HepG2 (cell line): ENCODE data around the gene KLHL17. TPM values are rescaled to one million over a fixed set of nuclear protein-coding genes. Genes with fewer than 3 reads are reported as not detected.

ENCODE experiments used
- ATAC-seq: fragments of 200-7000 bp; cut with Tn5 transposase; 3 replicates; pipeline ENCODE4 v1.9.1; 2020; ENCODE audit warnings: mild to moderate bottlenecking, moderate library complexity
- BruUV-seq: library from RNA; stranded (reverse); fragments of 400-500 nt; replicated peaks from 2 replicates; lab custom pipeline; 2021; lab: Mats Ljungman, UMichigan
- CTCF ChIA-PET: fragments of 300-600 bp; formaldehyde crosslinking; extraction: SDS; loops from one replicate; lab custom pipeline; 2021; ENCODE audit warnings: low total read pairs, inconsistent platforms, low intra/inter-chr PET ratio; lab: Yijun Ruan, JAX
- POLR2A ChIA-PET: fragments of 350-600 bp; sonication (Branson Sonifier 250); formaldehyde crosslinking; loops from one replicate; lab custom pipeline; 2020; ENCODE audit warnings: antibody characterized with exemption, inconsistent platforms; lab: Yijun Ruan, JAX
- DNase-seq: peaks from one replicate; pipeline ENCODE4 v3.0.0-alpha.2; 2015; ENCODE audit warnings: low spot score
- FAIRE-seq: peaks from 3 replicates; lab custom pipeline; 2011; peaks lifted over from hg19 to GRCh38; lab: Jason Lieb, UNC
- H2AFZ ChIP-seq: one replicate; pipeline ENCODE4 v1.6.1; 2011; ENCODE audit warnings: low read length, inconsistent platforms
- H3K27ac ChIP-seq: fragments of 300-600 bp; 3 replicates; pipeline ENCODE4 v1.8.0; 2011; ENCODE audit warnings: mixed run types, mild to moderate bottlenecking, mixed read lengths, low read length, inconsistent platforms; ENCODE audit not compliant: insufficient read depth; ENCODE audit errors: extremely low read length
- H3K27me3 ChIP-seq, 2 experiments: fragments of 200-600 bp in 1 of 2; 2 replicates in 1 of 2; 3 replicates in 1 of 2; pipeline versions ENCODE4 v1.6.0 to v1.8.0; 2011; ENCODE audit warnings: low read length in 2 of 2, mild to moderate bottlenecking in 2 of 2, moderate library complexity in 2 of 2, inconsistent platforms in 1 of 2; ENCODE audit not compliant: insufficient read depth in 2 of 2, control insufficient read depth in 1 of 2
- H3K36me3 ChIP-seq, 2 experiments: fragments of 200-600 bp in 1 of 2; replicated peaks in 1 of 2; 2 replicates in 1 of 2; 3 replicates in 1 of 2; pipeline versions ENCODE4 v1.5.1 to v1.8.0; 2011; ENCODE audit warnings: low read length in 2 of 2, inconsistent platforms in 1 of 2; ENCODE audit not compliant: insufficient read depth in 2 of 2, control insufficient read depth in 1 of 2
- H3K4me1 ChIP-seq: 2 replicates; pipeline ENCODE4 v1.5.1; 2012; ENCODE audit warnings: low read length, inconsistent platforms; ENCODE audit not compliant: insufficient read depth
- H3K4me2 ChIP-seq: 2 replicates; pipeline ENCODE4 v1.6.0; 2011; ENCODE audit warnings: low read depth, low read length, inconsistent platforms
- H3K4me3 ChIP-seq, 3 experiments: fragments of 200-600 bp in 1 of 3; sonication (generic), shearing (Covaris generic) in 1 of 3; replicated peaks in 1 of 3; 2 replicates each; pipeline ENCODE4 v1.5.1; 2011 to 2016; ENCODE audit warnings: low read length in 3 of 3, inconsistent platforms in 2 of 3, low read depth in 2 of 3, mild to moderate bottlenecking in 2 of 3, control low read depth in 1 of 3, mixed read lengths in 1 of 3; ENCODE audit not compliant: insufficient read depth in 1 of 3
- H3K79me2 ChIP-seq: one replicate; pipeline ENCODE4 v1.6.1; 2011; ENCODE audit warnings: low read length, inconsistent platforms; ENCODE audit not compliant: insufficient read depth
- H3K9ac ChIP-seq: 2 replicates; pipeline ENCODE4 v1.6.0; 2011; ENCODE audit warnings: mild to moderate bottlenecking, low read depth, low read length, inconsistent platforms; ENCODE audit not compliant: insufficient read depth
- H3K9me3 ChIP-seq: 2 replicates; pipeline ENCODE4 v1.5.1; 2012; ENCODE audit warnings: mild to moderate bottlenecking, low read length
- H4K20me1 ChIP-seq: 2 replicates; pipeline ENCODE4 v1.6.0; 2011; ENCODE audit warnings: inconsistent platforms, mild to moderate bottlenecking, low read length, moderate library complexity; ENCODE audit not compliant: insufficient read depth
- ADNP ChIP-seq: sonication (generic); formaldehyde crosslinking; IDR thresholded peaks from 2 replicates; pipeline ENCODE4 v1.4.0; 2020; ENCODE audit warnings: missing genetic modification reagents
- ARID4A ChIP-seq: sonication (generic); formaldehyde crosslinking; IDR thresholded peaks from 2 replicates; pipeline ENCODE4 v1.5.0; 2020; ENCODE audit warnings: mild to moderate bottlenecking, missing genetic modification reagents, borderline replicate concordance
- MED13 ChIP-seq: sonication (generic); formaldehyde crosslinking; IDR thresholded peaks from 2 replicates; pipeline ENCODE4 v1.5.0; 2020; ENCODE audit warnings: missing genetic modification reagents
- MYC ChIP-seq: sonication (generic); formaldehyde crosslinking; IDR thresholded peaks from 2 replicates; pipeline ENCODE4 v1.9.0; 2021; ENCODE audit warnings: missing genetic modification reagents, borderline replicate concordance
- NFIB ChIP-seq: sonication (generic); formaldehyde crosslinking; IDR thresholded peaks from 2 replicates; pipeline ENCODE4 v1.9.0; 2021; ENCODE audit warnings: missing genetic modification reagents, mild to moderate bottlenecking, borderline replicate concordance
- RNF219 ChIP-seq: sonication (generic); formaldehyde crosslinking; IDR thresholded peaks from 2 replicates; pipeline ENCODE4 v1.5.0; 2020; ENCODE audit warnings: mild to moderate bottlenecking, missing genetic modification reagents
- SRF ChIP-seq: IDR thresholded peaks from 2 replicates; pipeline ENCODE4 v1.6.1; 2011; ENCODE audit warnings: mild to moderate bottlenecking, low read depth, low read length, moderate library complexity
- XRCC5 ChIP-seq: fragments of 200-400 bp; formaldehyde crosslinking; optimal IDR thresholded peaks from 2 replicates; pipeline ENCODE3; 2017; ENCODE audit warnings: mild to moderate bottlenecking, low read length
- ZKSCAN8 ChIP-seq: IDR thresholded peaks from 2 replicates; pipeline ENCODE4 v1.6.1; 2016; ENCODE audit warnings: borderline replicate concordance, missing genetic modification reagents, missing compliant biosample characterization
- ZNF292 ChIP-seq: sonication (generic); formaldehyde crosslinking; IDR thresholded peaks from 2 replicates; pipeline ENCODE4 v1.8.1; 2022; ENCODE audit warnings: mild to moderate bottlenecking, low read depth, missing genetic modification reagents, borderline replicate concordance
- ZNF577 ChIP-seq: sonication (generic); formaldehyde crosslinking; IDR thresholded peaks from 2 replicates; pipeline ENCODE4 v1.4.0; 2020; ENCODE audit warnings: mild to moderate bottlenecking, low read depth, missing genetic modification reagents, borderline replicate concordance
- WGBS: methylation state at CpG from one replicate; pipeline ENCODE4 v1.1.6; 2017; ENCODE audit warnings: low lambda C conversion rate; 5-methylcytosine and 5-hydroxymethylcytosine counted together
- in situ Hi-C: cut with HindIII; loops from 2 replicates; pipeline ENCODE4 v1.10.0; 2017; ENCODE audit warnings: low pct_unique_long_range_greater_than_20kb; ENCODE audit not compliant: extremely low pct_ligation_motif_present
- intact Hi-C: fragments of 100-400 bp; cut with micrococcal nuclease; formaldehyde crosslinking; loops from one replicate; pipeline ENCODE4 v1.10.0; 2022; ENCODE audit not compliant: unreplicated experiment
- polyA plus RNA-seq, 8 experiments: library from polyadenylated mRNA; depleted of rRNA in 3 of 8; stranded (reverse) in 7 of 8; unstranded in 1 of 8; fragments of >200 nt; fragmentation: Illumina TruSeq in 4 of 8; extraction: Trizol in 4 of 8; gene quantifications; 2 replicates each; pipeline versions ENCODE4 v1.2.1 to v1.2.3, GENCODE V29; 2011 to 2016; ENCODE audit warnings: low read depth in 4 of 8, missing spikeins in 1 of 8, mixed read lengths in 1 of 8; ENCODE audit not compliant: insufficient read depth in 1 of 8
- total RNA-seq, 5 experiments: library from RNA; depleted of rRNA; stranded (reverse); fragments of >200 nt; fragmentation: Illumina TruSeq; extraction: Trizol; gene quantifications; 2 replicates each; pipeline ENCODE4 v1.2.3, GENCODE V29; 2016; ENCODE audit warnings: low read depth in 1 of 5
- TF ChIP-seq, protein P1 (sequence below): sonication (generic); formaldehyde crosslinking; IDR thresholded peaks from 2 replicates; pipeline ENCODE4 v1.5.0; 2020; ENCODE audit warnings: mild to moderate bottlenecking, missing genetic modification reagents
- TF ChIP-seq, protein P2 (sequence below): sonication (generic); formaldehyde crosslinking; IDR thresholded peaks from 2 replicates; pipeline ENCODE4 v1.5.0; 2020; ENCODE audit warnings: missing genetic modification reagents, mild to moderate bottlenecking, borderline replicate concordance

Gene KLHL17
- total and polyA plus RNA-seq, 2 of the 13 experiments (the other 11 are each of a cell fraction or from before 2014, with no cell fraction given), result 9.3 to 24.7 TPM

GRCh38 chr1:983798-984475, 23.6 kb downstream of the KLHL17 start:
- Histone ChIP-seq H3K27ac (no peak overlapping the region), H3K36me3 (no peaks in the 10 kb centered on the region), H3K4me1 (peaks cover 45% of the 10 kb centered on the region), H3K27me3 (peaks cover 22 to 61% of the 10 kb centered on the region in 2 experiments), H2AFZ (no peak overlapping the region), H3K4me2 (peak overlapping the region; percentile 45; the same call in 1 of the 2 replicates), H3K9me3 (no peaks in the 10 kb centered on the region), H3K4me3 (peak overlapping the region in 1 of 3 experiments; percentile 37; a peak in 1 of 6 replicates), H3K79me2 (no peaks in the 10 kb centered on the region), H3K9ac (no peak overlapping the region), H4K20me1 (no peaks in the 10 kb centered on the region)
- in situ Hi-C loops (no loop called here), intact Hi-C loops (no loop called here)
- no TSS peak for BruUV-seq
- ChIA-PET POLR2A (interaction anchor here (0.8 to 1.3 kb wide), 3 partner anchors 17 to 141 kb away, joined by 3 read pairs; partner anchors contain the start of gene PLEKHN1), CTCF (interaction anchor here (1.6 to 2.4 kb wide), 2 partner anchors 17 to 80 kb away, joined by 5 to 8 read pairs; no protein-coding TSS in a partner anchor)
- WGBS, result 7% methylated on average over 10 of the region's 29 CpGs
- ATAC-seq, result peak; percentile 28; the same call in 2 of the 3 replicates
- no peak for FAIRE-seq
- DNase-seq, result no peak
- TF ChIP-seq, protein P1, sequence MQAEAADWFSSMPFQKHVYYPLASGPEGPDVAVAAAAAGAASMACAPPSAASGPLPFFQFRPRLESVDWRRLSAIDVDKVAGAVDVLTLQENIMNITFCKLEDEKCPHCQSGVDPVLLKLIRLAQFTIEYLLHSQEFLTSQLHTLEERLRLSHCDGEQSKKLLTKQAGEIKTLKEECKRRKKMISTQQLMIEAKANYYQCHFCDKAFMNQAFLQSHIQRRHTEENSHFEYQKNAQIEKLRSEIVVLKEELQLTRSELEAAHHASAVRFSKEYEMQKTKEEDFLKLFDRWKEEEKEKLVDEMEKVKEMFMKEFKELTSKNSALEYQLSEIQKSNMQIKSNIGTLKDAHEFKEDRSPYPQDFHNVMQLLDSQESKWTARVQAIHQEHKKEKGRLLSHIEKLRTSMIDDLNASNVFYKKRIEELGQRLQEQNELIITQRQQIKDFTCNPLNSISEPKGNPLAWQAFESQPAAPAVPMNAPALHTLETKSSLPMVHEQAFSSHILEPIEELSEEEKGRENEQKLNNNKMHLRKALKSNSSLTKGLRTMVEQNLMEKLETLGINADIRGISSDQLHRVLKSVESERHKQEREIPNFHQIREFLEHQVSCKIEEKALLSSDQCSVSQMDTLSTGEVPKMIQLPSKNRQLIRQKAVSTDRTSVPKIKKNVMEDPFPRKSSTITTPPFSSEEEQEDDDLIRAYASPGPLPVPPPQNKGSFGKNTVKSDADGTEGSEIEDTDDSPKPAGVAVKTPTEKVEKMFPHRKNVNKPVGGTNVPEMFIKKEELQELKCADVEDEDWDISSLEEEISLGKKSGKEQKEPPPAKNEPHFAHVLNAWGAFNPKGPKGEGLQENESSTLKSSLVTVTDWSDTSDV (CRISPR knock-in tag), result 0 out of 2 replicates have a peak, but pooled peaks have one; percentile 40
- TF ChIP-seq ZKSCAN8 (CRISPR knock-in tag), result no peak
- no peak for TF ChIP-seq XRCC5
- no peak for TF ChIP-seq ZNF292 (CRISPR knock-in tag)
- TF ChIP-seq MYC (CRISPR knock-in tag), result no peak
- no peak for TF ChIP-seq ADNP
- no peak for TF ChIP-seq SRF
- TF ChIP-seq ZNF577 (CRISPR knock-in tag), result no peak
- TF ChIP-seq, protein P2, sequence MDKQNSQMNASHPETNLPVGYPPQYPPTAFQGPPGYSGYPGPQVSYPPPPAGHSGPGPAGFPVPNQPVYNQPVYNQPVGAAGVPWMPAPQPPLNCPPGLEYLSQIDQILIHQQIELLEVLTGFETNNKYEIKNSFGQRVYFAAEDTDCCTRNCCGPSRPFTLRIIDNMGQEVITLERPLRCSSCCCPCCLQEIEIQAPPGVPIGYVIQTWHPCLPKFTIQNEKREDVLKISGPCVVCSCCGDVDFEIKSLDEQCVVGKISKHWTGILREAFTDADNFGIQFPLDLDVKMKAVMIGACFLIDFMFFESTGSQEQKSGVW (CRISPR knock-in tag), result no peak
- TF ChIP-seq NFIB (CRISPR knock-in tag), result no peak
- TF ChIP-seq MED13 (CRISPR knock-in tag), result no peak
- TF ChIP-seq ARID4A (CRISPR knock-in tag), result no peak
- TF ChIP-seq RNF219 (CRISPR knock-in tag), result no peak
